ENCODE measurements around the gene CHAT.

Gene CHAT

DNA sequence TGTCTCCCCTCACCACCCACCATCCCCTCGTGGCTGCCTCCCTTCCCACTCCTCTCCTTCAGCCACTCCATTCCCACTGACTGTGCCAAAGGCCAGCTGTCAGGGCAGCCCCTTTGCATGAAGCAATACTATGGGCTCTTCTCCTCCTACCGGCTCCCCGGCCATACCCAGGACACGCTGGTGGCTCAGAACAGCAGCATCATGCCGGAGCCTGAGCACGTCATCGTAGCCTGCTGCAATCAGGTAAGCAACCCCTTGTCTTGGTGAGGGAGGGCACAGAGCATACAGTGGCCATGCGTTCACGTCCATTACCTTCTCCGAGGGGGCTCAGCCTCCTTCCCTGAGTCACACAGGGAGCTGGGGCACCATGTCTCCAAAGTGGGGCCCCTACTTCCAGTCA lies 11.6 kb downstream of the CHAT start:
- Histone ChIP-seq H3K4me3 (ENCODE audit: insufficient read length, low read depth) (no peak overlapping the region), H3K27me3 (ENCODE audit: insufficient read depth, insufficient read length) (peaks cover 8% of the 10 kb centered on the region), H3K36me3 (ENCODE audit: insufficient read depth, insufficient read length, low read length) (no peaks in the 10 kb centered on the region), H3K9me3 (ENCODE audit: insufficient read depth, low read length) (no peaks in the 10 kb centered on the region), H3K9ac (ENCODE audit: insufficient read length, low read depth) (no peak overlapping the region), H3K4me1 (ENCODE audit: insufficient read depth, insufficient read length) (peaks cover 1% of the 10 kb centered on the region)
- no peak for TF ChIP-seq YY1 (IDR thresholded peaks at IDR 0.05; ENCODE audit: insufficient read depth, insufficient read length)
- TF ChIP-seq ZNF274 (IDR thresholded peaks at IDR 0.05; ENCODE audit: low read depth, low read length) = no peak
- no peak for TF ChIP-seq SUZ12 (IDR thresholded peaks at IDR 0.05; ENCODE audit: extremely low read depth, insufficient read depth, insufficient read length)
- DNase-seq (ENCODE audit: low read depth, low spot score) = no peak

DNA sequence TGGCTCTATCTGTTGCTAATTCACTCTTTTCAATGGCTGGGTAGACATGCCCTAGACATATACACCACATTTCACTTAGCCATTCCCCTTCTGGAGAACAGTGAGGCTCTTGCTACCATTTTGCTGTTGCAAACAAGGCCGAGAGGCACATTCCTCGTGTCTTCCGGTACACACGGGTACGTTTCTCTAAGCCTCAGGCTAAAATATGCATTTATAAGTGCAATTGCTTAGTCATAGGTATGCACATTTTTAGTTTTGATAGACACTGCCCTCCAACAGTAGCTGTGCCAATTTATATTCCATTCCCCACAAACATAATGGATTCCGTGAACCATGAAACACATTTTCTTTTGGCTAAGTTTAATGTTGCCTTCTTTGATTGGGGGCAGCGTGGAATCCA lies 13.2 kb downstream of the CHAT start:
- DNase-seq (ENCODE audit: low read depth, low spot score) = no peak
- TF ChIP-seq SUZ12 (IDR thresholded peaks at IDR 0.05; ENCODE audit: extremely low read depth, insufficient read depth, insufficient read length) (no peak), YY1 (IDR thresholded peaks at IDR 0.05; ENCODE audit: insufficient read depth, insufficient read length) (no peak), ZNF274 (IDR thresholded peaks at IDR 0.05; ENCODE audit: low read depth, low read length) (no peak)
- Histone ChIP-seq H3K9ac (ENCODE audit: insufficient read length, low read depth) (no peak overlapping the region), H3K4me1 (ENCODE audit: insufficient read depth, insufficient read length) (no peaks in the 10 kb centered on the region), H3K4me3 (ENCODE audit: insufficient read length, low read depth) (no peak overlapping the region), H3K36me3 (ENCODE audit: insufficient read depth, insufficient read length, low read length) (no peaks in the 10 kb centered on the region), H3K27me3 (ENCODE audit: insufficient read depth, insufficient read length) (peaks cover 8% of the 10 kb centered on the region), H3K9me3 (ENCODE audit: insufficient read depth, low read length) (no peaks in the 10 kb centered on the region)

DNA sequence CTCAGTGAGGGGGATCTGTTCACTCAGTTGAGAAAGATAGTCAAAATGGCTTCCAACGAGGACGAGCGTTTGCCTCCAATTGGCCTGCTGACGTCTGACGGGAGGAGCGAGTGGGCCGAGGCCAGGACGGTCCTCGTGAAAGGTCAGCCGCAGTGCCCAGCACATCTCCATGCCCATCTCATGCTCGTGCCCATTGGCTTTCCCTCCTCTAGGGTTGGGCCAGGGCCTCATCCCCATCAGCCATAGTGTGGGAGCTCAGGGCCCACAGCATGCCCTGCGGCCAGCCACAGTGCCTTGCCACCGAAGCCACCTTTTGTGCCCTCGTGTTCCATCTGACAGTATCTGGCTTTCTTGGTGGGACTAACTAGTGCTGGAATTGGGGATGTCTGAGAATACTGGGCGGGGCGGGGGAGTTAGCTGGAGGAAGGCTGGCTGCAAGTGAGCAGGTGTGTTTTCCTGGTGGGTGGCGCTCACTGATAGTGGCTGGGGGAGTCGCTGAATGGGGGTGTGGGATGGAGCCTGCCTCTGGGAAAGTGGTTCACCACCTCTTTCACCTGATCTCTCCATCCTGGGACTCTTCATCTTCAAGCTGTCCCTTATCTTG lies 13.9 kb downstream of the CHAT start:
- Histone ChIP-seq H3K9me3 (ENCODE audit: insufficient read depth, low read length) (no peaks in the 10 kb centered on the region), H3K27me3 (ENCODE audit: insufficient read depth, insufficient read length) (peaks cover 7% of the 10 kb centered on the region), H3K36me3 (ENCODE audit: insufficient read depth, insufficient read length, low read length) (no peaks in the 10 kb centered on the region), H3K9ac (ENCODE audit: insufficient read length, low read depth) (no peak overlapping the region), H3K4me3 (ENCODE audit: insufficient read length, low read depth) (no peak overlapping the region), H3K4me1 (ENCODE audit: insufficient read depth, insufficient read length) (peaks cover 3% of the 10 kb centered on the region)
- DNase-seq (ENCODE audit: low read depth, low spot score) = no peak
- no peak for TF ChIP-seq SUZ12 (IDR thresholded peaks at IDR 0.05; ENCODE audit: extremely low read depth, insufficient read depth, insufficient read length)
- no peak for TF ChIP-seq YY1 (IDR thresholded peaks at IDR 0.05; ENCODE audit: insufficient read depth, insufficient read length)
- TF ChIP-seq ZNF274 (IDR thresholded peaks at IDR 0.05; ENCODE audit: low read depth, low read length) = no peak

DNA sequence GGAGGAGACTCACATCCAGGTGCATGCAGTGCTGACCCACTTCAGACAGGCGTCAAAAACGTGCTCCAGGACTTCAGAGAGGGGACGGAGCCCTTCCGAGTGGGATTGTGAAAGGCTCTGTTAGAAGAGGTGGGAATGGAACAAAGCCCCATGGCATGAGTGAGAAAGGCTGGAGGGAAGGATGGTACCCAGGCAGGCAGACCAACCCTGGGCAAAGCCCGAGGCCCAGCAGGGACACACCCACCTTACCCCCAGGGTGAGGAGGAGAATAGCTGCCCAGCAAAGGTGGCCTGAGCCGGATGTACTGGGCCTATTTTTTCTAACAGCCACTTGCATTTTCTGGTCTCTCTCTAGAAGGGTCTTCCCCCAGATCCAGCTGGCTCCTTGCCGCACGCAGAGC lies 14.8 kb downstream of the CHAT start:
- H3K4me1 ChIP-seq (ENCODE audit: insufficient read depth, insufficient read length) = peaks cover 5% of the 10 kb centered on the region
- H3K9me3 ChIP-seq (ENCODE audit: insufficient read depth, low read length) = no peaks in the 10 kb centered on the region
- no peak overlapping the region for H3K9ac ChIP-seq (ENCODE audit: insufficient read length, low read depth)
- no peak overlapping the region for H3K4me3 ChIP-seq (ENCODE audit: insufficient read length, low read depth)
- no peak for TF ChIP-seq ZNF274 (IDR thresholded peaks at IDR 0.05; ENCODE audit: low read depth, low read length)
- TF ChIP-seq SUZ12 (IDR thresholded peaks at IDR 0.05; ENCODE audit: extremely low read depth, insufficient read depth, insufficient read length) = no peak
- no peak for TF ChIP-seq YY1 (IDR thresholded peaks at IDR 0.05; ENCODE audit: insufficient read depth, insufficient read length)
- DNase-seq (ENCODE audit: low read depth, low spot score) = no peak
- peaks cover 4% of the 10 kb centered on the region for H3K27me3 ChIP-seq (ENCODE audit: insufficient read depth, insufficient read length)
- H3K36me3 ChIP-seq (ENCODE audit: insufficient read depth, insufficient read length, low read length) = no peaks in the 10 kb centered on the region

DNA sequence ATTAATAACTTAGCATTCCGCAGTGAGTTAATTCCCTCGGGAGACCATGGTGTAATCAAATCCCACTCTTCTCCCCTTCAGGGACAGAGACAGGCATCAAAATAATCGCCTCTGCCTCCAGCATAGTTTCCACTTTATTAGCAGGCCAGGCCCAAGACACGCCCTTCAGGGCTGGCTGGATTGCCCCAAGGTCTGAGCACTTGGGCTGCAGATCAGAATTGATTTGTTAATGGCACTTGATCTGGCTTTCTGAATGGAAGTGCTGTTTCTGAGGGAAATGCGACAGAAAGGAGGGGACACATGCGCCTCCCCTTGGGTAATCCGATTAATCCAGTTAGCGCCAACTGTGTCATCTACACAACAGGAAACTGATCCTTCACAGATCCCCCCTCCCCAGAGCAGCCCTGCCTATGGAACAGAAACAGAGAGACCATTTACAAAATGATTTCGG lies 15.6 kb downstream of the CHAT start:
- no peak overlapping the region for H3K4me3 ChIP-seq (ENCODE audit: insufficient read length, low read depth)
- no peaks in the 10 kb centered on the region for H3K9me3 ChIP-seq (ENCODE audit: insufficient read depth, low read length)
- H3K4me1 ChIP-seq (ENCODE audit: insufficient read depth, insufficient read length) = peaks cover 5% of the 10 kb centered on the region
- H3K36me3 ChIP-seq (ENCODE audit: insufficient read depth, insufficient read length, low read length) = no peaks in the 10 kb centered on the region
- DNase-seq (ENCODE audit: low read depth, low spot score) = no peak
- no peak for TF ChIP-seq YY1 (IDR thresholded peaks at IDR 0.05; ENCODE audit: insufficient read depth, insufficient read length)
- no peak for TF ChIP-seq SUZ12 (IDR thresholded peaks at IDR 0.05; ENCODE audit: extremely low read depth, insufficient read depth, insufficient read length)
- no peak for TF ChIP-seq ZNF274 (IDR thresholded peaks at IDR 0.05; ENCODE audit: low read depth, low read length)
- H3K9ac ChIP-seq (ENCODE audit: insufficient read length, low read depth) = no peak overlapping the region
- H3K27me3 ChIP-seq (ENCODE audit: insufficient read depth, insufficient read length) = peaks cover 4% of the 10 kb centered on the region

DNA sequence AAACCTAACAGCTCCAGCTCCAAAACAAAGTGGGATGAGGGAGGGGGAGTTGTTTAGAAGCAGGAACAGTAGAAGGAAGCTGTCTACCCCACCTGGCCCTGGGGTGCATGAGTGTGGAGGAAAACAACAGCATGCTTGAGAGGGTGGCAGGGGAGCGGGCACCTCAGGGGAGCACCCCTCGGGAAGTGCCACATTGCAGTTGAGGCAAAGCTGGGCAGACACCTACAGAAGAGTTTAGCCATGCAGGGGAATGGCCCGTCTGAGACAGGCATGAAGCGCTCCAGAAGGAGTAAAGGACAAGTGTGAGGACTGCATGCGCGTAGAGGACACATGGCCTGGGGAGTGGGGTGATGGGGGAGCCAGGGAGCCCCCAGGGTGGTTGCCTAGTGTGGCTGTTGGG lies 18.1 kb downstream of the CHAT start:
- Histone ChIP-seq H3K4me3 (ENCODE audit: insufficient read length, low read depth) (no peak overlapping the region), H3K36me3 (ENCODE audit: insufficient read depth, insufficient read length, low read length) (no peaks in the 10 kb centered on the region), H3K9ac (ENCODE audit: insufficient read length, low read depth) (no peak overlapping the region), H3K9me3 (ENCODE audit: insufficient read depth, low read length) (no peaks in the 10 kb centered on the region), H3K4me1 (ENCODE audit: insufficient read depth, insufficient read length) (peaks cover 5% of the 10 kb centered on the region), H3K27me3 (ENCODE audit: insufficient read depth, insufficient read length) (no peaks in the 10 kb centered on the region)
- DNase-seq (ENCODE audit: low read depth, low spot score) = no peak
- TF ChIP-seq SUZ12 (IDR thresholded peaks at IDR 0.05; ENCODE audit: extremely low read depth, insufficient read depth, insufficient read length) (no peak), ZNF274 (IDR thresholded peaks at IDR 0.05; ENCODE audit: low read depth, low read length) (no peak), YY1 (IDR thresholded peaks at IDR 0.05; ENCODE audit: insufficient read depth, insufficient read length) (no peak)

DNA sequence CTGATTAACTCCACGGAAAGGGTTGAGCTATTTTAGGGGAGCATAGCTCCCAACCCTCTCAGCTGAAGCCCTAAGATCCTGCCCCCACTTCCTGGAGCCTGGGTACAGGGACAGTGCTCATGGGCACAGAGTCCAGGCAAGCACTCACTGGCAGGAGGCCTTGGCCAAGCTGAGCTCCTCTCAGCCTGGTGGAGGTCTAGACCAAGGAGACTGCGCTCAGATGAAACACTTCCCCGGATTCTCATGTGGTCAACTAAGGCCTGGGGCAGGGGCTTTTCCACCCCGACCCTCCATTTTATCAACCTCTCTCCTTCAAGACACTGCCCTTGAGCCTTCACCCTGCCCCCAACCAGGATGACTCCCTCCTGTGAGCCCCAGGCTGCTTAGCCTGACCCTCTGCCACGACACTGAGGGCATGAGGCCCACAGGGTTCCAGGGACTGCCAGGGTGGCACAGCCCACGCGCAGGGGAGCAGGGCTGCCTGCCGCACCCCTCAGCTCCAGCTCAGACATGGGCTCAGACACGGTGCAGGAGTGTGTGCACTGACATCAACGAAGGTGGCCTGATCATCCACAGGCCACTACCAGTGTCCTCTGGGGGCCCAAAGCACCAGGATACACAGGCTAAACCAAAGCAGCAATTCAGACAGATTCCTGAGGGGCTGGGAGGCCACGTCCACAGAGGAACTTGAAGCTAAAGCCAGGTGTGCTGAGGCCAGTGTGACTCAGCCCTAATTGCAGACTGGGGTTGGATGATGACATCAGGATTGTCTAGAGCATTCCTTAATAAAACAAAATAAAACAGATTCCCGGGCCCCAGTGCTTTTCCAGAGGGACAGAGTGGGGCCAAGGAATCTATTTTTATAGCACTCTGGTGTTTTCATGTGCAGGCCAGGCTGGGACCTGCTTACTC lies 18.8 kb downstream of the CHAT start:
- Histone ChIP-seq H3K9ac (ENCODE audit: insufficient read length, low read depth) (no peak overlapping the region), H3K9me3 (ENCODE audit: insufficient read depth, low read length) (no peaks in the 10 kb centered on the region), H3K4me3 (ENCODE audit: insufficient read length, low read depth) (no peak overlapping the region), H3K36me3 (ENCODE audit: insufficient read depth, insufficient read length, low read length) (no peaks in the 10 kb centered on the region), H3K27me3 (ENCODE audit: insufficient read depth, insufficient read length) (no peaks in the 10 kb centered on the region), H3K4me1 (ENCODE audit: insufficient read depth, insufficient read length) (peaks cover 5% of the 10 kb centered on the region)
- DNase-seq (ENCODE audit: low read depth, low spot score) = no peak
- TF ChIP-seq SUZ12 (IDR thresholded peaks at IDR 0.05; ENCODE audit: extremely low read depth, insufficient read depth, insufficient read length) (no peak), ZNF274 (IDR thresholded peaks at IDR 0.05; ENCODE audit: low read depth, low read length) (no peak), YY1 (IDR thresholded peaks at IDR 0.05; ENCODE audit: insufficient read depth, insufficient read length) (no peak)
